Kidney epithelial cell (primary cell): ENCODE data around the gene TAF1. TPM values are rescaled to one million over a fixed set of nuclear protein-coding genes. Genes with fewer than 3 reads are reported as not detected.
"Not testable (repeated sequence)": the region's sequence is repeated elsewhere in the genome, so short reads cannot be mapped to it uniquely, and the experiment has no call there.

Experiments used
- DNase-seq: peaks from one replicate; pipeline ENCODE4 v3.0.0-alpha.2; 2010; ENCODE audit warnings: low read depth
- H3K27me3 ChIP-seq: 2 replicates; pipeline ENCODE4 v1.6.0; 2011; ENCODE audit warnings: low read length; ENCODE audit not compliant: control insufficient read depth, insufficient read depth
- H3K36me3 ChIP-seq: 2 replicates; pipeline ENCODE4 v1.5.1; 2011; ENCODE audit warnings: low read length; ENCODE audit not compliant: control insufficient read depth, insufficient read depth
- H3K4me3 ChIP-seq: 2 replicates; pipeline ENCODE4 v1.5.1; 2011; ENCODE audit warnings: low read depth, mild to moderate bottlenecking, control low read depth, low read length
- total RNA-seq: library from RNA; depleted of rRNA; stranded (reverse); fragments of >200 nt; gene quantifications from 2 replicates; pipeline ENCODE4 v1.2.3, GENCODE V29; 2015
- TF ChIP-seq, protein P1 (sequence below): IDR thresholded peaks from 2 replicates; pipeline ENCODE4 v1.5.1; 2011; ENCODE audit warnings: mild to moderate bottlenecking, moderate library complexity, low read length, control low read depth, inconsistent platforms; ENCODE audit not compliant: insufficient read depth, poor library complexity, severe bottlenecking

TAF1 gene, protein sequence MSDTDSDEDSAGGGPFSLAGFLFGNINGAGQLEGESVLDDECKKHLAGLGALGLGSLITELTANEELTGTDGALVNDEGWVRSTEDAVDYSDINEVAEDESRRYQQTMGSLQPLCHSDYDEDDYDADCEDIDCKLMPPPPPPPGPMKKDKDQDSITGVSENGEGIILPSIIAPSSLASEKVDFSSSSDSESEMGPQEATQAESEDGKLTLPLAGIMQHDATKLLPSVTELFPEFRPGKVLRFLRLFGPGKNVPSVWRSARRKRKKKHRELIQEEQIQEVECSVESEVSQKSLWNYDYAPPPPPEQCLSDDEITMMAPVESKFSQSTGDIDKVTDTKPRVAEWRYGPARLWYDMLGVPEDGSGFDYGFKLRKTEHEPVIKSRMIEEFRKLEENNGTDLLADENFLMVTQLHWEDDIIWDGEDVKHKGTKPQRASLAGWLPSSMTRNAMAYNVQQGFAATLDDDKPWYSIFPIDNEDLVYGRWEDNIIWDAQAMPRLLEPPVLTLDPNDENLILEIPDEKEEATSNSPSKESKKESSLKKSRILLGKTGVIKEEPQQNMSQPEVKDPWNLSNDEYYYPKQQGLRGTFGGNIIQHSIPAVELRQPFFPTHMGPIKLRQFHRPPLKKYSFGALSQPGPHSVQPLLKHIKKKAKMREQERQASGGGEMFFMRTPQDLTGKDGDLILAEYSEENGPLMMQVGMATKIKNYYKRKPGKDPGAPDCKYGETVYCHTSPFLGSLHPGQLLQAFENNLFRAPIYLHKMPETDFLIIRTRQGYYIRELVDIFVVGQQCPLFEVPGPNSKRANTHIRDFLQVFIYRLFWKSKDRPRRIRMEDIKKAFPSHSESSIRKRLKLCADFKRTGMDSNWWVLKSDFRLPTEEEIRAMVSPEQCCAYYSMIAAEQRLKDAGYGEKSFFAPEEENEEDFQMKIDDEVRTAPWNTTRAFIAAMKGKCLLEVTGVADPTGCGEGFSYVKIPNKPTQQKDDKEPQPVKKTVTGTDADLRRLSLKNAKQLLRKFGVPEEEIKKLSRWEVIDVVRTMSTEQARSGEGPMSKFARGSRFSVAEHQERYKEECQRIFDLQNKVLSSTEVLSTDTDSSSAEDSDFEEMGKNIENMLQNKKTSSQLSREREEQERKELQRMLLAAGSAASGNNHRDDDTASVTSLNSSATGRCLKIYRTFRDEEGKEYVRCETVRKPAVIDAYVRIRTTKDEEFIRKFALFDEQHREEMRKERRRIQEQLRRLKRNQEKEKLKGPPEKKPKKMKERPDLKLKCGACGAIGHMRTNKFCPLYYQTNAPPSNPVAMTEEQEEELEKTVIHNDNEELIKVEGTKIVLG (N-terminal part only)
- total RNA-seq: 15.1 and 19.9 TPM in 2 replicates

DNA sequence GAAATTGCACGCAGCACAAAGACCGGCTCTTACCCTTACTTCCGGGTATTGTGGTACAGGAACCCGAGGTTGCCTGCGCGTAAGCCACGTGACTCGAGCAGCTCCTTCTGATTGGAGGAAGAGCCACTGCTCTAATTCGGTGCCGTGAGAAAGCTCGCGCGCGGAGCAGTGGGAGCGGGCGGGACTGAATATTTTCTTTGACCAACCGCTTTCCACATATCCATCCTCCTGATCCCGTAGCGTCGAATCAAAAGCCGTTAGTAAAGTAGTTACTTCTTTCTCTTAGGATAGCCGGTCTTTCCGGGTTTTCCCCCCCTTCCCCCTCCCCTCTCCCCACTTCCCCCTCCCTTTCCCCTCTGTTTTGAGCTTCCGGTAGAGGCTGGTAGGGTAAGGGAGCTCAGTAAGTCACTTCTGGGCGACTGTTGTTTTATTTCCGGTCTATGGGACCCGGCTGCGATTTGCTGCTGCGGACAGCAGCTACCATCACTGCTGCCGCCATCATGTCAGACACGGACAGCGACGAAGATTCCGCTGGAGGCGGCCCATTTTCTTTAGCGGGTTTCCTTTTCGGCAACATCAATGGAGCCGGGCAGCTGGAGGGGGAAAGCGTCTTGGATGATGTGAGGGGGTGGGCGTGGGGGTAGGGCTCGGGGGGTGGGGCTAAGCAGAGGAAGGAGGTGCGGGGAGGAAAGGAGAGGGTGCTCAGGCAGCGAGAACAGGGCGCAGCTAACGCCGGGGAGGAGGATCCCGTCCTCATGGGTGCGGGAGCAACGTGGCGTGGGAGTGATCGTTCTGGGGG lies at the start of gene TAF1:
TAF1 (plus strand) TSS at position 483 of the 799 bp plus-strand sequence; CDS start at position 501, 18 bp downstream.
- Histone ChIP-seq H3K27me3 (no peaks in the 10 kb centered on the region), H3K36me3 (peaks cover 2% of the 10 kb centered on the region), H3K4me3 (peak within 1 kb of the TSS; percentile 78)
- peak; percentile 88 for DNase-seq
- TF ChIP-seq, protein P1, sequence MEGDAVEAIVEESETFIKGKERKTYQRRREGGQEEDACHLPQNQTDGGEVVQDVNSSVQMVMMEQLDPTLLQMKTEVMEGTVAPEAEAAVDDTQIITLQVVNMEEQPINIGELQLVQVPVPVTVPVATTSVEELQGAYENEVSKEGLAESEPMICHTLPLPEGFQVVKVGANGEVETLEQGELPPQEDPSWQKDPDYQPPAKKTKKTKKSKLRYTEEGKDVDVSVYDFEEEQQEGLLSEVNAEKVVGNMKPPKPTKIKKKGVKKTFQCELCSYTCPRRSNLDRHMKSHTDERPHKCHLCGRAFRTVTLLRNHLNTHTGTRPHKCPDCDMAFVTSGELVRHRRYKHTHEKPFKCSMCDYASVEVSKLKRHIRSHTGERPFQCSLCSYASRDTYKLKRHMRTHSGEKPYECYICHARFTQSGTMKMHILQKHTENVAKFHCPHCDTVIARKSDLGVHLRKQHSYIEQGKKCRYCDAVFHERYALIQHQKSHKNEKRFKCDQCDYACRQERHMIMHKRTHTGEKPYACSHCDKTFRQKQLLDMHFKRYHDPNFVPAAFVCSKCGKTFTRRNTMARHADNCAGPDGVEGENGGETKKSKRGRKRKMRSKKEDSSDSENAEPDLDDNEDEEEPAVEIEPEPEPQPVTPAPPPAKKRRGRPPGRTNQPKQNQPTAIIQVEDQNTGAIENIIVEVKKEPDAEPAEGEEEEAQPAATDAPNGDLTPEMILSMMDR: no peak

DNA sequence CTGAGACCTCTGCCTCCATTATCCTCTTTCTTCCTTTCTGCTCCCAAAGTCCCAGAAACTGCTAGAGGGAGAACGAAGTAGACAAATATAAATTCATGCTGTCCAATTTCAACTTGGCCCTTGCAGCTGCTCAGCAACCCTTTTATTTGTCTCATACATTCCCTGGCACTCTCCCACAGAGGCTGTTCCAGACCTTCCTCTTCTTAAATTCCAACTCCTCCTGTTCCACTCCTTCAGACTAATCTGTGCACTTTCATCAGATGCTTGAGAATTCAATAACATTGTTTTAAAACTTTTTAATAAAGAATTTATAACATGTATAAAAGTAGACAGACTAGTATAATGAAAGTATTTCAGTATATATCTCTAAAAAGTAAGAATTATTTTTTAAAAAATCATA lies 49.2 kb upstream of the TAF1 start:
- not testable (repeated sequence) for H3K27me3 ChIP-seq, H3K4me3 ChIP-seq, DNase-seq, H3K36me3 ChIP-seq

DNA sequence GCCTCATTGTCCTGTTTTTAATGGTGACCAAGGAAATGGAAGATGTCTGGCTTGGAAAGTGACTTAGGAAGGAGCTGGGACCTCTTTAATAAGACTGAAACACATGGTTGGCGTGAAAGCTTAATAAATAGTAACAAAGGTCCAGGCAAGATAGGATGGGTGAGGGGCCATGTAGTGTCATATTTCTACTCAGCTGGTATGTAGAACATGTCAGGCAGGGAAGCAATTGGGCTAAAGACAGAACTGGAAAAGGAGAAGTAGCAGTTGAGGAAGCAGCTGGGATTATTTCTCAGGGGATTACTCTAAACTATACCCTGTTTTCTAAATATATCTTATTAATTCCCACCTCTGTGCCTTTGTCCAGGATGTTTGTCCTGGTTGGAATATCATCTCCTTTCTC lies 46.0 kb upstream of the TAF1 start:
- TF ChIP-seq, protein P1: no peak
- Histone ChIP-seq H3K4me3 (no peak overlapping the region), H3K36me3 (no peaks in the 10 kb centered on the region), H3K27me3 (no peaks in the 10 kb centered on the region)
- DNase-seq: no peak

DNA sequence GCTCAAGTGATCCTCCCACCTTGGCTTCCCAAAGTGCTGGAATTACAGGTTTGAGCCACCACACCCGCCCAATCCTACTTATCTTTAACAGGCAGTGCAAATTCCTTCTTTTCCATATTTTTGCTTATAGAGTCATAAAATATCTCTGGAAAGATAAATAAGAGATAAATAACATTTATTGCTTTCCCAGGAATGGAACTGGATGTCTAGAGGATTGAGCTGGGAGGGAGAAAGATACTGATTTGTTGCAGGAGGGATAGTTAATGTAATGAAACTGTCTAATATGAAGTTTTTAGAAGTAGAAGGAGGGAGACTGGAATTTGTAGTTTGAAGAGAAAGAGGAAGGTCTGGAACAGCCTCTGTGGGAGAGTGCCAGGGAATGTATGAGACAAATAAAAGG lies 44.4 kb upstream of the TAF1 start:
- Histone ChIP-seq H3K27me3 (no peaks in the 10 kb centered on the region), H3K36me3 (no peaks in the 10 kb centered on the region), H3K4me3 (no peak overlapping the region)
- TF ChIP-seq, protein P1: no peak
- no peak for DNase-seq

DNA sequence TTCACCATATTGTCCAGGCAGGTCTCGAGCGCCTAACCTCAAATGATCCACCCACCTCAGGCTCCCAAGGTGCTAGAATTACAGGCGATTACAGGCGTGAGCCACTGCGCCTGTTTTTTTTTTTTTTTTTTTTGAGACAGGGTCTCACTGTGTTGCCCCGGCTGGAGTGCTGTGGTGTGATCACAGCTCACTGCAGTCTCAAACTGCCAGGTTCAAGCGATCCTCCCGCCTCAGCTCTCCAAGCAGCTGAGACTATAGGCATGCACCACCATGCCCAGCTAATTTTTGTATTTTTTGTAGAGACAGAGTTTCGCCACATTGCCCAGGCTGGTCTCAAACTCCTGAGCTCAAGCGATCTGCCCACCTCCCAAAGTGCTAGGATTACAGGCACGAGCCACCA lies 41.7 kb upstream of the TAF1 start:
- H3K36me3 ChIP-seq, H3K4me3 ChIP-seq, H3K27me3 ChIP-seq, DNase-seq: not testable (repeated sequence)

DNA sequence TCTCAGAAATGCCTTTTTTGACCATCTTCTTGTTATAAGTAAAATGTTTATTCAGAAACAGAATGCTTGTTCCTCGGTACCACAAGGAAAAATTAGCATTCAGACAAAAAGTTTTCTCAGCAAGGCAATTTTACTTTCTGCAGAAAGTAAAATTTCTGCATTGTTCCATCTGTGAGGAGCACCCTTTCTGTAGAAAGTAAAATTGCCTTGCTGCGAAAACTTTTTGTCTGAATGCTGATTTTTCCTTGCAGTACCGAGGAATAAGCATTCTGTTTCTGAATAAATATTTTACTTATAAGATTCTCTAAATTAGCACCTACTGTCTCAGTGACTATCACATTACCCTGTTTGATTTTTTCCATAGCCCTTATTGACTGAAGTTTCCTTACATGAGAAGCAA lies 39.8 kb upstream of the TAF1 start:
- H3K36me3 ChIP-seq: no peaks in the 10 kb centered on the region
- no peak for DNase-seq
- no peaks in the 10 kb centered on the region for H3K27me3 ChIP-seq
- H3K4me3 ChIP-seq: no peak overlapping the region
- TF ChIP-seq, protein P1: no peak

DNA sequence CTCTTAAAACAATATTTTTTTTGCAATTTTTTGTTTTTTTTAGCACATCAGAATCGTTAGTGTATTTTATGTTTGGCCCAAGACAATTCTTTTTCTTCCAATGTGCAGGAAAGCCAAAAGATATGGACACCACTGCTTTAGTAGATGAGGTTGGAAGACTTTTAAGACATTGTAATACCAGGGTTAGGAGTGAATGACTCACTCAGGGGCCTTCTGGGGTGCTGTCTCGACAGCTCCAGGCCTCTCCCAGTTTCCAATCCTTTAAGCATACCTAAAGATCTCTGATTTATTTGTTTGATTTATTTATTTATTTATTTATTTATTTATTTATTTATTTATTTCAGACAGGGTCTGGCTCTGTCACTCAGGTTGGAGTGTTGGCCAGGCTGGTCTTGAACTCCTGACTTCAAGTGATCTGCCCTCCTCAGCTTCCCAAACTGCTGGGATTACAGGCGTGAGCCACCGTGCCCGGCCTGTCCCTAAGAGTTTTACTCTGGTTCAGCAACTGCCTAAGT lies 16.9 kb upstream of the TAF1 start:
- not testable (repeated sequence) for DNase-seq

DNA sequence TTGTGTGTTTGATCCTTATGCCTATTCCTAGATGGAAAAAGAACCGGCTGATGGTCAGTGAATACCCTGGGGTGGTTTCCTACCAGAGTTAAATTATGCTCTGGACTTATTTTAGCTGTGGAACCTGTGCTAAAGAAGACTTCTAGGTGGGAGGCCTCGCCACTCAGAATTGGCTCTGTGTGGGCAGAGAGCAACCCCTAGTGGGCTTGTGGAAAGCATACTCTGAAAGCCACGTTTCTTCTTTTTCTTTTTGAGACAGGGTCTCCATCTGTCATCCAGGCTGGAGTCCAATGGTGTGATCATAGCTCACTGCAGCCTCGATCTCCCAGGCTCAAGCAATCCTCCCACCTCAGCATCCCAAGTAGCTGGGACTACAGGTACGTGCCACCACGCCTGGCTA lies 16.3 kb upstream of the TAF1 start:
- DNase-seq, H3K27me3 ChIP-seq, H3K36me3 ChIP-seq, H3K4me3 ChIP-seq: not testable (repeated sequence)

More for the DNA sequence above, 16.9 kb upstream of the TAF1 start:
- H3K27me3 ChIP-seq, H3K36me3 ChIP-seq, H3K4me3 ChIP-seq: not testable (repeated sequence)

DNA sequence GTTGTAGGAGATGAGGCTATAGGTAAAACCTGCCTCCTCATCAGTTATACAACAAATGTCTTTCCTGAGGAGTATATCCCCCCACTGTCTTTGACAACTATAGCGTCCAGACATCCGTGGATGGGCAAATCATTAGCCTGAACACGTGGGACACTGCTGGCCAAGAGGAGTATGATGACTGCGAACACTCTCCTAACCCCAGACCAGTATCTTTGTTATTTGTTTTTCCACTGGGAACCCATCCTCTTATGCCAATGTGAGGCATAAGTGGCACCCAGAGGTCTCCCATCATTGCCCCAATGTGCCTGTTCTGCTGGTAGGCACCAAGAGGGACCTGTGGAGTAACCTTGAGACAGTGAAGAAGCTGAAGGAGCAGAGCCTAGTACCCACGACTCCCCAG lies 13.7 kb upstream of the TAF1 start:
- not testable (repeated sequence) for H3K4me3 ChIP-seq, DNase-seq, H3K36me3 ChIP-seq, H3K27me3 ChIP-seq
